Measurements from ENCODE around the gene TNFSF12. TPM values are rescaled to one million over a fixed set of nuclear protein-coding genes. Genes with fewer than 3 reads are reported as not detected.

Gene TNFSF12
- total and polyA plus RNA-seq, 7 donors = 10.2 to 23.4 (median 14.4) TPM

DNA sequence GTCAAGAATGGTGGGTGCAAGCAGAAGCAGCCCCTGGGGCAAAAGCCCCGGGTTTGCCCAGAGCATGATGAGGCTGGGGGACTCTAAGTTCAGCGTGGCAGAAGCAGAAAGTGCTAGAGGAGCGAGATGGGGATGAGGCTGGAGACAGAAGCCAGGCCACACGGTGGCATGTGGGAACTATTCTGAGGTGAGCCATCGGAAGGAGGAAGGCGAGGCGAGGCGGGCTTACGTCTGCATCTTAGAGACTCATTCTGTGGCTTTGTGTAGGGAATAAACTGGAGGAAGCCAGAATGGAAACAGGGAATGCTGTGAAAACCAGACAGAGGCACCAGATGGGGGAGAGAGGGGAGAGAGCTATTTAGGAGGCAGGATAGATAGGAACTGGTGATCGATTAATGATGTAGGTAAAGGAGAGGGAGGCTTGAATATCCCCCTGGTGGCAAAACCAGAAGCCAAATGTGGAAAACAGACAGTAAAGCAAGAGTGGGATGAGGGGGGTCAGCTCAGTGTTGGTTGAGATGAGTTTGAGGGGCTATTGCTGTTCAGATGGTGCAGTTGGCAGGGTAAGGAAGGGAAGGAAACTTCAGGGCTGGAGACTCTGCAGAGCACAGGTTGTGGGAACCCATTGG lies 6.6 kb downstream of the TNFSF12 start:
- WGBS, 3 donors = 57 to 69% (median 62%) methylated on average over 10 of the region's 10 CpGs
- no peak for ATAC-seq
- H3K4me1 ChIP-seq = peaks cover 25% of the 10 kb centered on the region
- intact Hi-C loops (cut with DNase I) = no loop called here
- no peak for TF ChIP-seq CTCF (IDR thresholded peaks at IDR 0.05)
- no peak overlapping the region for H3K4me3 ChIP-seq
- H3K27ac ChIP-seq = no peak overlapping the region
- peaks cover 0 to 3% of the 10 kb centered on the region in 2 donors for H3K36me3 ChIP-seq (ENCODE audit: insufficient read depth in 1 of 2, low read depth in 1 of 2)
- no peaks in the 10 kb centered on the region for H3K27me3 ChIP-seq (ENCODE audit: insufficient read depth in 3 of 3, low read length in 2 of 3)
- no peak for DNase-seq
- no peaks in the 10 kb centered on the region for H3K9me3 ChIP-seq

GRCh38 chr17:7556627-7557026 lies 7.8 kb downstream of the TNFSF12 start:
- ATAC-seq = no peak
- intact Hi-C loops (cut with DNase I) = no loop called here
- TF ChIP-seq CTCF (IDR thresholded peaks at IDR 0.05) = no peak
- Histone ChIP-seq H3K36me3 (ENCODE audit: insufficient read depth in 1 of 2, low read depth in 1 of 2) (no peaks in the 10 kb centered on the region), H3K9me3 (no peaks in the 10 kb centered on the region), H3K27ac (no peak overlapping the region), H3K27me3 (ENCODE audit: insufficient read depth in 3 of 3, low read length in 2 of 3) (no peaks in the 10 kb centered on the region), H3K4me3 (no peak overlapping the region), H3K4me1 (peaks cover 29% of the 10 kb centered on the region)
- no peak for DNase-seq
- WGBS, 3 donors = 86 to 89% (median 87%) methylated on average over 12 of the region's 12 CpGs

- TF ChIP-seq CTCF (IDR thresholded peaks at IDR 0.05) = no peak
- Histone ChIP-seq H3K27ac (peak overlapping the region; percentile 94), H3K9me3 (no peaks in the 10 kb centered on the region), H3K27me3 (ENCODE audit: insufficient read depth in 3 of 3, low read length in 2 of 3) (no peaks in the 10 kb centered on the region), H3K36me3 (ENCODE audit: insufficient read depth in 1 of 2, low read depth in 1 of 2) (no peaks in the 10 kb centered on the region), H3K4me3 (no peak overlapping the region), H3K4me1 (peaks cover 29% of the 10 kb centered on the region)
- DNase-seq (no peak), ATAC-seq (no peak)
- 59 to 67% (median 66%) methylated on average over 16 to 19 of the region's 19 CpGs for WGBS, 3 donors
- intact Hi-C loops (cut with DNase I) = no loop called here
These were observed 8.4 kb downstream of the TNFSF12 start for GRCh38 chr17:7557147-7557764.

DNA sequence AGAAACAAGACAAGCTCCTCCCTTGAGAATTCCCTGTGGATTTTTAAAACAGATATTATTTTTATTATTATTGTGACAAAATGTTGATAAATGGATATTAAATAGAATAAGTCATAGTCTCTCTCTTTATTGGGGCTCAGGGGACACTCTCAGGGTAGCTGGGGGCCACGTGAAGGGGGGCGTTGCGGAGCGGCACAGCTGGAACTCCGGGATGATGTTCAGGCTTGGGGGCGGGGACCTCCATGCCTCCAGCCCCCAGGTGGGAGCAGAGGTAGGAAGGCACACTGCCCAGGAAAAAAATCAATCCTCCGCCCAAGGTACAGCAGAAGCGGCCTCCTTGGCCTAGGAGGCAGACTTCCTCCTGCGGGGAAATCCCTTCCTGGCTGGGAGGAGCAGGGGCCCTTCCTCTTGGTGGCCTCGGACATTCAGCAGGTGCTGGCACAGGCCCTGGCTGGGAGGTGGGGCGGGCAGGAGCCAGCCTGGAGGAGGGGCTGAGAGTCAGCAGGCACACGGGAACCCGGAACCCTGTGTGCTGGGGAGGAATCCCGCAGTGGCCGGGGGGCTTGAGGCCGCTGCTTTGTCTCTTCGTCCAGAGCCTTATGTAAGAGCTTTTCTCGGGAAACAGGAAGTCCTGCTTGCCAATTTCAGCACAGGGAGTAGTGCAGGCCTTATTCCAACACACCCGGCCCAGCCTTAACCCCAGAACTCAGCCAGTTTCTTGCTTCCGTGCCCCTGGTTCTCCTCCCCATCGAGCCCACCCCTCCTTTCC lies 9.1 kb downstream of the TNFSF12 start:
- Histone ChIP-seq H3K36me3 (ENCODE audit: insufficient read depth in 1 of 2, low read depth in 1 of 2) (peaks cover 0 to under 1% of the 10 kb centered on the region in 2 donors), H3K27me3 (ENCODE audit: insufficient read depth in 3 of 3, low read length in 2 of 3) (no peaks in the 10 kb centered on the region), H3K9me3 (no peaks in the 10 kb centered on the region), H3K4me3 (peak overlapping the region; percentile 96), H3K4me1 (peaks cover 35% of the 10 kb centered on the region), H3K27ac (peak overlapping the region; percentile 94)
- WGBS, 3 donors = 5 to 13% (median 6%) methylated on average over 19 to 21 of the region's 21 CpGs
- ATAC-seq = peak; percentile 36 to 51 (median 40)
- DNase-seq = peak; percentile 82 to 91
- no peak for TF ChIP-seq CTCF (IDR thresholded peaks at IDR 0.05)
- intact Hi-C loops (cut with DNase I) = loop anchor here in 1 of 2 donors (2.0 kb wide), 1 partner anchor 203 kb away; the partner anchor contains the start of gene TMEM95

All from psoas muscle (tissue), 8 donors.